Measurements from ENCODE around the gene ATP5PD.
"Not testable (repeated sequence)": the region's sequence is repeated elsewhere in the genome, so short reads cannot be mapped to it uniquely, and the experiment has no call there.

Gene ATP5PD

GRCh38 chr17:75044716-75045115 lies 2.1 kb downstream of the ATP5PD start:
- H3K27me3 ChIP-seq: no peaks in the 10 kb centered on the region
- H3K27ac ChIP-seq: no peak overlapping the region
- H3K4me1 ChIP-seq (ENCODE audit: control insufficient read depth in 1 of 2, insufficient read depth in 1 of 2, low read depth in 1 of 2, low read length in 1 of 2): peaks cover 19 to 23% of the 10 kb centered on the region in 2 experiments
- H3K9me3 ChIP-seq: no peaks in the 10 kb centered on the region
- peaks cover 26% of the 10 kb centered on the region for H3K36me3 ChIP-seq
- no peak overlapping the region for H3K4me3 ChIP-seq (ENCODE audit: low read depth in 1 of 2, low read length in 1 of 2)
- TF ChIP-seq CTCF (IDR thresholded peaks at IDR 0.05): no peak

- H3K4me3 ChIP-seq (ENCODE audit: low read depth in 1 of 2, low read length in 1 of 2); H3K9me3 ChIP-seq; H3K27ac ChIP-seq; H3K27me3 ChIP-seq: not testable (repeated sequence)
- peaks cover 19 to 22% of the 10 kb centered on the region in 2 experiments for H3K4me1 ChIP-seq (ENCODE audit: control insufficient read depth in 1 of 2, insufficient read depth in 1 of 2, low read depth in 1 of 2, low read length in 1 of 2)
- H3K36me3 ChIP-seq: peaks cover 28% of the 10 kb centered on the region
These were observed 3.0 kb downstream of the ATP5PD start for GRCh38 chr17:75043789-75044188.

- peaks cover 6 to 7% of the 10 kb centered on the region in 2 experiments for H3K4me1 ChIP-seq (ENCODE audit: control insufficient read depth in 1 of 2, insufficient read depth in 1 of 2, low read depth in 1 of 2, low read length in 1 of 2)
- no peaks in the 10 kb centered on the region for H3K9me3 ChIP-seq
- no peak overlapping the region for H3K27ac ChIP-seq
- no peaks in the 10 kb centered on the region for H3K27me3 ChIP-seq
- no peak overlapping the region for H3K4me3 ChIP-seq (ENCODE audit: low read depth in 1 of 2, low read length in 1 of 2)
- TF ChIP-seq CTCF (IDR thresholded peaks at IDR 0.05): no peak
- peaks cover 42% of the 10 kb centered on the region for H3K36me3 ChIP-seq
These were observed 5.0 kb downstream of the ATP5PD start for GRCh38 chr17:75041656-75042280.

GRCh38 chr17:75039238-75039637 lies 7.5 kb downstream of the ATP5PD start:
- Histone ChIP-seq H3K27me3 (peaks cover 12% of the 10 kb centered on the region), H3K36me3 (peaks cover 42% of the 10 kb centered on the region)
- TF ChIP-seq CTCF (IDR thresholded peaks at IDR 0.05): no peak

GRCh38 chr17:75036643-75037268 lies 10.0 kb downstream of the ATP5PD start:
- no peak overlapping the region for H3K27ac ChIP-seq

More at GRCh38 chr17:75039238-75039637, 7.5 kb downstream of the ATP5PD start:
- H3K4me3 ChIP-seq (ENCODE audit: low read depth in 1 of 2, low read length in 1 of 2): no peak overlapping the region
- H3K9me3 ChIP-seq: no peaks in the 10 kb centered on the region
- H3K27ac ChIP-seq: no peak overlapping the region
- H3K4me1 ChIP-seq (ENCODE audit: control insufficient read depth in 1 of 2, insufficient read depth in 1 of 2, low read depth in 1 of 2, low read length in 1 of 2): peaks cover 11 to 12% of the 10 kb centered on the region in 2 experiments

More at GRCh38 chr17:75036643-75037268, 10.0 kb downstream of the ATP5PD start:
- no peaks in the 10 kb centered on the region for H3K9me3 ChIP-seq
- peaks cover 36% of the 10 kb centered on the region for H3K27me3 ChIP-seq
- no peak for TF ChIP-seq CTCF (IDR thresholded peaks at IDR 0.05)
- H3K4me3 ChIP-seq (ENCODE audit: low read depth in 1 of 2, low read length in 1 of 2): no peak overlapping the region
- H3K36me3 ChIP-seq: peaks cover 38% of the 10 kb centered on the region
- peaks cover 33% of the 10 kb centered on the region in 2 experiments for H3K4me1 ChIP-seq (ENCODE audit: control insufficient read depth in 1 of 2, insufficient read depth in 1 of 2, low read depth in 1 of 2, low read length in 1 of 2)

Measured in neutrophil (primary cell).